Choroid plexus epithelial cell (primary cell): ENCODE data around the gene NCOA3.

Experiments
- DNase-seq: peaks from one replicate; pipeline ENCODE4 v3.0.0-alpha.2; 2010; ENCODE audit warnings: low read depth
- H3K4me3 ChIP-seq: 2 replicates; pipeline ENCODE4 v1.5.1; 2011; ENCODE audit warnings: low read depth, mild to moderate bottlenecking, control low read depth, low read length, moderate library complexity
- CTCF ChIP-seq: conservative IDR thresholded peaks from 2 replicates; pipeline ENCODE4 v1.5.1; 2011; ENCODE audit warnings: low read depth, mild to moderate bottlenecking, control low read depth, inconsistent platforms, low read length, moderate library complexity

NCOA3 gene

GRCh38 chr20:47674686-47675085, 173.0 kb downstream of the NCOA3 start:
- no peak for TF ChIP-seq CTCF
- H3K4me3 ChIP-seq = no peak overlapping the region
- DNase-seq = no peak

- no peak for DNase-seq
- TF ChIP-seq CTCF = no peak
- H3K4me3 ChIP-seq = no peak overlapping the region
These were observed 173.8 kb downstream of the NCOA3 start for GRCh38 chr20:47675190-47676142.

GRCh38 chr20:47676219-47676721, 174.6 kb downstream of the NCOA3 start:
- no peak for DNase-seq
- no peak overlapping the region for H3K4me3 ChIP-seq
- no peak for TF ChIP-seq CTCF

- no peak overlapping the region for H3K4me3 ChIP-seq
- no peak for DNase-seq
- no peak for TF ChIP-seq CTCF
These were observed 175.4 kb downstream of the NCOA3 start for GRCh38 chr20:47676912-47677634.

GRCh38 chr20:47677635-47678453, 176.2 kb downstream of the NCOA3 start:
- peak; percentile 54 for DNase-seq
- TF ChIP-seq CTCF = peak; percentile 87
- H3K4me3 ChIP-seq = no peak overlapping the region

- no peak for DNase-seq
- H3K4me3 ChIP-seq = no peak overlapping the region
- TF ChIP-seq CTCF = no peak
These were observed 176.8 kb downstream of the NCOA3 start for GRCh38 chr20:47678536-47678935.
